PFSK-1 (cell line): ENCODE data around the gene TEX19.

Experiments used
- FOXP2 ChIP-seq: optimal IDR thresholded peaks from 2 replicates; pipeline ENCODE3; 2011; ENCODE audit warnings: borderline replicate concordance, control low read depth, inconsistent platforms; ENCODE audit not compliant: insufficient read depth; ENCODE audit errors: extremely low read length, extremely low read depth
- POLR2AphosphoS5 ChIP-seq: IDR thresholded peaks from 2 replicates; pipeline ENCODE4 v1.6.1; 2012; ENCODE audit warnings: low read depth, mild to moderate bottlenecking, control low read depth, low read length, moderate library complexity
- SIN3A ChIP-seq: IDR thresholded peaks from 2 replicates; pipeline ENCODE4 v1.6.1; 2012; ENCODE audit warnings: mild to moderate bottlenecking, low read length, moderate library complexity, borderline replicate concordance; ENCODE audit not compliant: insufficient read depth
- TAF1 ChIP-seq: IDR thresholded peaks from 2 replicates; pipeline ENCODE4 v1.6.1; 2012; ENCODE audit warnings: low read length, control low read depth, borderline replicate concordance; ENCODE audit not compliant: insufficient read depth
- TF ChIP-seq, protein P1 (sequence below), 2 experiments: IDR thresholded peaks; 2 replicates each; pipeline versions ENCODE4 v1.6.1 to v1.8.0; 2011 to 2012; ENCODE audit warnings: low read depth in 2 of 2, low read length in 2 of 2, control low read depth in 1 of 2, inconsistent platforms in 1 of 2, mild to moderate bottlenecking in 1 of 2, moderate library complexity in 1 of 2; ENCODE audit not compliant: insufficient read depth in 1 of 2

The TEX19 gene

DNA sequence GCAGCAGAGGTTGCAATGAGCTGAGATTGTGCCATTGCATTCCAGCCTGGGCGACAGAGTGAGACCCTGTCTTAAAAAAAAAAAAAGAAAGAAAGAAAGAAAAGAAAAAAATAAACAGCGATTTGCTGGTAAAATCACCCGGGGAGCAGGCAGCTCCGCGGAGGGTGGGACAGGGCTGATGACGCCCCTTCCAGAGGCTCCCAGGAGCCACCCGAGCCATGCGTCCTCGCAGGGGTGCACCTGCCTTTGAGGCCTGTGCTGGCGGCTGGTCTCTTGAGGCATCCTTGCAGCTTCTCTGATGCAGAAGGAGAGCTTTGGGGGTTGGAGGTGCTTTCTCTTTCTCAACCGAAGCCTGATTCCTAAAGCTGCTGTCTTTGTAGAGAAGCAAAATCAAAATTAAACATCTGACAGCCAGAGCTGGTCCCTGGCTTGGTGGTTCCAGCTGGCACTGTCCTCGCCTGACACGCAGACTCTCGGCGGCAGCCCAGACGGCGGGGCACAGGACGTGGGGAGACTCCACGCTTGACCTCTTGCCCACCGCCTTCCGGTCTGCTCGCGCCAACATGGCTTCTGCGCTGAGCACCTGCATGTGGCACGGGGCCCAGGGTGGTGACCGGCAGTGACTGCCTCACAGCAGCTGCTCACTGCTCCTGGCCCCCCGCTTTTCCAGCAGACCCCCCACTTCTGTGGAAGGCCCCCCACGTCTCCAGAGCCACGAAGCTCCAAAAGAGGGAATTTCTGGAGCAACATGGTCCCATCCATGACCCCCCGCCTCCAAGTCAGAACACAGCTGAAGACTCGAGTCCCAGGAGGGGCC lies 19.1 kb downstream of the TEX19 start:
- TF ChIP-seq POLR2AphosphoS5 (no peak), SIN3A (no peak), FOXP2 (no peak)
- TF ChIP-seq, protein P1, sequence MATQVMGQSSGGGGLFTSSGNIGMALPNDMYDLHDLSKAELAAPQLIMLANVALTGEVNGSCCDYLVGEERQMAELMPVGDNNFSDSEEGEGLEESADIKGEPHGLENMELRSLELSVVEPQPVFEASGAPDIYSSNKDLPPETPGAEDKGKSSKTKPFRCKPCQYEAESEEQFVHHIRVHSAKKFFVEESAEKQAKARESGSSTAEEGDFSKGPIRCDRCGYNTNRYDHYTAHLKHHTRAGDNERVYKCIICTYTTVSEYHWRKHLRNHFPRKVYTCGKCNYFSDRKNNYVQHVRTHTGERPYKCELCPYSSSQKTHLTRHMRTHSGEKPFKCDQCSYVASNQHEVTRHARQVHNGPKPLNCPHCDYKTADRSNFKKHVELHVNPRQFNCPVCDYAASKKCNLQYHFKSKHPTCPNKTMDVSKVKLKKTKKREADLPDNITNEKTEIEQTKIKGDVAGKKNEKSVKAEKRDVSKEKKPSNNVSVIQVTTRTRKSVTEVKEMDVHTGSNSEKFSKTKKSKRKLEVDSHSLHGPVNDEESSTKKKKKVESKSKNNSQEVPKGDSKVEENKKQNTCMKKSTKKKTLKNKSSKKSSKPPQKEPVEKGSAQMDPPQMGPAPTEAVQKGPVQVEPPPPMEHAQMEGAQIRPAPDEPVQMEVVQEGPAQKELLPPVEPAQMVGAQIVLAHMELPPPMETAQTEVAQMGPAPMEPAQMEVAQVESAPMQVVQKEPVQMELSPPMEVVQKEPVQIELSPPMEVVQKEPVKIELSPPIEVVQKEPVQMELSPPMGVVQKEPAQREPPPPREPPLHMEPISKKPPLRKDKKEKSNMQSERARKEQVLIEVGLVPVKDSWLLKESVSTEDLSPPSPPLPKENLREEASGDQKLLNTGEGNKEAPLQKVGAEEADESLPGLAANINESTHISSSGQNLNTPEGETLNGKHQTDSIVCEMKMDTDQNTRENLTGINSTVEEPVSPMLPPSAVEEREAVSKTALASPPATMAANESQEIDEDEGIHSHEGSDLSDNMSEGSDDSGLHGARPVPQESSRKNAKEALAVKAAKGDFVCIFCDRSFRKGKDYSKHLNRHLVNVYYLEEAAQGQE (IDR thresholded peaks at IDR 0.05; ENCODE audit: insufficient read depth in 1 of 2, low read depth in 2 of 2, low read length in 2 of 2) = no peak

DNA sequence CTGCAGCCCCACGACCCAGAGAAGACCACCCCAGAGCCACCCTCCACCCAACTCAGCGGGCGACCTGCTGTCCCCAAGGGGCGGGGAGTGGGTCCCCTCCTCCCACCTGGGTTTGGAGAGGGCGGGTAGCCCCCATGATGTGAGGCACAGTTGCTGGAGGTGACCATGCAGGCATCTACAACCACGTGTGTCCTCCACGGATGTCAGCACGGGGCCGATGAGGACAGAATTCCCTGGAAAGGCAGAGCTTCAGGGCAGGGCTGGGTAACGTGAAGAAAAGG lies 19.6 kb downstream of the TEX19 start:
- no peak for TF ChIP-seq TAF1
- TF ChIP-seq, protein P1 (IDR thresholded peaks at IDR 0.05; ENCODE audit: insufficient read depth in 1 of 2, low read depth in 2 of 2, low read length in 2 of 2) = no peak

DNA sequence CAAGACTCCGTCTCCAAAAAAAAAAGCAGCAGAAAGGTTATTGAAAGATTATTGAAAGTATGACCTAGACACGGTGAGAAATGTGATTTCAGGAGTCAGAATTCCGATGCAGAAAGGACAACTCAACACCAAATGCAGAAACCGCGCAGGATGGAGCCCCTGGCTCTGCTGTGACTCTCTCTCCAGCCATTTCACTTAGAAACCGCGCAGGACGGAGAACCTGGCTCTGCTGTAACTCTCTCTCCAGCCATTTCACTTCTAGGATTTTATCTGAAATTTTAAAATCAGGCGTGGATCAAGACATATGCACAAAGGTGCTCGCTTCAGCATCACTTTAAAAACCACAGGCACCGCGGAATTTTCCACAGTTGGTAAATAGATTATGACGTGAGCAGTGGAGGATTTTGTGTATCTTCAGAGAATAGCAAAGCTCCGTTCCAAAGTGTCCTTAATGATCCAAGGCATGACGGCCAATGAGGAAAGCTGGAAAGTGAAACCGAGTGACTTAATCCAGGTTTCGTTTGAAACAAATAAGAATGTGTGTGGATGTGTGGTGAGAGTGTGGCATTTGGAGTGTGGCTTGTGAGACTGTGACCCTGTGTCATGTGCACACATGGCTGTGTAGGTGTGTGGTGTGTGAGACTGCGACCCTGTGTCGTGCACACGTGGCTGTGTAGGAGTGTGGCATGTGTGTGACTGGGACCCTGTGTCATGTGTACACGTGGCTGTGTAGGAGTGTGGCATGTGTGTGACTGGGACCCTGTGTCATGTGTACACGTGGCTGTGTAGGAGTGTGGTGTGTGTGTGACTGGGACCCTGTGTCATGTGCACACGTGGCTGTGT lies 22.0 kb downstream of the TEX19 start:
- no peak for TF ChIP-seq TAF1
- TF ChIP-seq, protein P1 (IDR thresholded peaks at IDR 0.05; ENCODE audit: insufficient read depth in 1 of 2, low read depth in 2 of 2, low read length in 2 of 2) = no peak
- TF ChIP-seq SIN3A = no peak
- no peak for TF ChIP-seq FOXP2
- TF ChIP-seq POLR2AphosphoS5 = no peak

DNA sequence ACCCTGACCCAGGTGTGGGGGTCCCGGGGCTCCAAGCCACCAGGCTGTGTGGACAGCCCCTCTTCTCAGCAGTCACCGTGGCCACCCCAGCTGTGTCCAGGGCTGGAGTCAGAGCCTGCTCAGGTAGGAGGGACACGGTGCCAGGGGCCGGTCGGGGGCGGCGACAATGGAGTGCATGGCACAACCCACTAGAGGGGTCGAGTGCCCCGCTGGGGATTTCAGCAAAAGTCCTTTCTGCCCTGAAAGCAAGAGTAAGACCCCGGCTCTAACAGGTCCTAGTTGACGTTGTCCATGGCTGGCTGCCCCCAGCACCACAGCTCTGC lies 23.8 kb downstream of the TEX19 start:
- TF ChIP-seq FOXP2 (no peak), POLR2AphosphoS5 (no peak), SIN3A (no peak), TAF1 (no peak)
- TF ChIP-seq, protein P1 (IDR thresholded peaks at IDR 0.05; ENCODE audit: insufficient read depth in 1 of 2, low read depth in 2 of 2, low read length in 2 of 2) = no peak
